Stimulated activated CD8-positive, alpha-beta memory T cell treated with anti-CD3 and anti-CD28 coated beads, Interleukin-15, amount 100 ng/mL, for 1 hour (primary cell): ENCODE measurements around the gene HMGA1.

Experiments
- DNase-seq: peaks from one replicate; pipeline ENCODE4 v3.0.0-alpha.2; 2020; ENCODE audit warnings: low read depth

HMGA1 gene

GRCh38 chr6:34292954-34293353 is 56.3 kb downstream of the HMGA1 start:
- no peak for DNase-seq

- no peak for DNase-seq
Measured at GRCh38 chr6:34295721-34296120, 59.0 kb downstream of the HMGA1 start.
